ENCODE measurements around the gene KLF7. TPM values are rescaled to one million over a fixed set of nuclear protein-coding genes. Genes with fewer than 3 reads are reported as not detected.

The KLF7 gene
- total RNA-seq, 6 experiments from 2014 or later: 3.3 to 14.2 (median 10.2) TPM

GRCh38 chr2:207176247-207176646 lies 10.5 kb upstream of the KLF7 start:
- TF ChIP-seq CTCF (IDR thresholded peaks at IDR 0.05): no peak
- no peak for TF ChIP-seq POLR2A (IDR thresholded peaks at IDR 0.05)
- Histone ChIP-seq H3K27me3 (no peaks in the 10 kb centered on the region), H3K36me3 (no peaks in the 10 kb centered on the region), H3K27ac (no peak overlapping the region), H3K9me3 (no peaks in the 10 kb centered on the region), H3K4me3 (no peak overlapping the region), H3K4me1 (no peaks in the 10 kb centered on the region)
- DNase-seq (no peak), ATAC-seq (no peak)
- intact Hi-C loops (cut with DNase I): no loop called here

GRCh38 chr2:207173641-207174040 lies 7.9 kb upstream of the KLF7 start:
- Histone ChIP-seq H3K27me3 (no peaks in the 10 kb centered on the region), H3K4me1 (no peaks in the 10 kb centered on the region), H3K27ac (no peak overlapping the region), H3K36me3 (no peaks in the 10 kb centered on the region), H3K4me3 (no peak overlapping the region), H3K9me3 (no peaks in the 10 kb centered on the region)
- TF ChIP-seq POLR2A (IDR thresholded peaks at IDR 0.05): no peak
- 93% methylated on average over 1 of the region's 1 CpG for WGBS (ENCODE audit: insufficient coverage, low coverage, low lambda C conversion rate, missing lambda C conversion rate)
- DNase-seq (no peak), ATAC-seq (no peak)
- intact Hi-C loops (cut with DNase I): no loop called here

GRCh38 chr2:207167099-207167923 lies 1.6 kb upstream of the KLF7 start:
- Histone ChIP-seq H3K9me3 (no peaks in the 10 kb centered on the region), H3K36me3 (no peaks in the 10 kb centered on the region), H3K27ac (peak overlapping the region; percentile 100), H3K4me1 (peaks cover 0 to 8% (median 1%) of the 10 kb centered on the region in 4 donors), H3K27me3 (no peaks in the 10 kb centered on the region), H3K4me3 (peak overlapping the region; percentile 63 to 76 (median 66))
- intact Hi-C loops (cut with DNase I): no loop called here
- TF ChIP-seq CTCF (IDR thresholded peaks at IDR 0.05) (no peak), POLR2A (IDR thresholded peaks at IDR 0.05) (no peak)
- ATAC-seq (peak in 2 of 4 donors; percentile 2 to 3), DNase-seq (no peak)
- 30% methylated on average over 18 of the region's 18 CpGs for WGBS (ENCODE audit: insufficient coverage, low coverage, low lambda C conversion rate, missing lambda C conversion rate)

- H3K36me3 ChIP-seq: no peaks in the 10 kb centered on the region
- H3K27ac ChIP-seq: peak overlapping the region; percentile 100
- WGBS (ENCODE audit: insufficient coverage, low coverage, low lambda C conversion rate, missing lambda C conversion rate): 0% methylated on average over 12 of the region's 86 CpGs
- DNase-seq: peak; percentile 78 to 88 (median 82)
- H3K4me1 ChIP-seq: peaks cover 0 to 8% (median 1%) of the 10 kb centered on the region in 4 donors
- H3K27me3 ChIP-seq: no peaks in the 10 kb centered on the region
- intact Hi-C loops (cut with DNase I): no loop called here
- H3K9me3 ChIP-seq: no peaks in the 10 kb centered on the region
- peak overlapping the region; percentile 63 to 76 (median 66) for H3K4me3 ChIP-seq
- ATAC-seq: peak; percentile 43 to 66 (median 65)
- peak; percentile 96 for TF ChIP-seq POLR2A (IDR thresholded peaks at IDR 0.05)
- peak in 3 of 4 donors; percentile 16 to 31 (median 28) for TF ChIP-seq CTCF (IDR thresholded peaks at IDR 0.05)
These were observed 776 bp upstream of the KLF7 start for GRCh38 chr2:207166349-207167098.

- ATAC-seq (peak; percentile 80 to 92 (median 88)), DNase-seq (peak; percentile 99)
- intact Hi-C loops (cut with DNase I): no loop called here
- H3K36me3 ChIP-seq: no peaks in the 10 kb centered on the region
- H3K27me3 ChIP-seq: no peaks in the 10 kb centered on the region
- peaks cover 0 to 8% (median 1%) of the 10 kb centered on the region in 4 donors for H3K4me1 ChIP-seq
- WGBS (ENCODE audit: insufficient coverage, low coverage, low lambda C conversion rate, missing lambda C conversion rate): 0% methylated on average over 17 of the region's 20 CpGs
- peak overlapping the region; percentile 100 for H3K27ac ChIP-seq
- H3K4me3 ChIP-seq: peak overlapping the region; percentile 63 to 76 (median 66)
- H3K9me3 ChIP-seq: no peaks in the 10 kb centered on the region
- TF ChIP-seq POLR2A (IDR thresholded peaks at IDR 0.05) (no peak), CTCF (IDR thresholded peaks at IDR 0.05) (no peak)
These were observed 246 bp upstream of the KLF7 start for GRCh38 chr2:207166039-207166348.

Measured in right lobe of liver (tissue), 6 donors.